Transverse colon (tissue), 4 donors: ENCODE data around the gene KASH5.

Experiments
- CTCF ChIP-seq, 5 experiments: fragments of 200-600 bp in 3 of 5; fragments of 450-650 bp in 2 of 5; sonication (generic) in 3 of 5; IDR thresholded peaks; 1 replicate in 2 of 5; 2 replicates in 3 of 5; pipeline ENCODE4 v1.5.1; 2016 to 2017; ENCODE audit warnings: antibody characterized with exemption in 5 of 5, inconsistent platforms in 3 of 5, mild to moderate bottlenecking in 2 of 5, moderate library complexity in 1 of 5
- POLR2A ChIP-seq: fragments of 450-650 bp; IDR thresholded peaks from one replicate; pipeline ENCODE4 v1.6.1; 2016; ENCODE audit warnings: antibody characterized with exemption, mild to moderate bottlenecking, moderate library complexity
- POLR2AphosphoS5 ChIP-seq, 3 donors: sonication (generic); formaldehyde crosslinking; IDR thresholded peaks; one replicate each; pipeline ENCODE4 v1.6.1; 2016; ENCODE audit warnings: antibody characterized with exemption in 3 of 3

GRCh38 chr19:49409441-49410029, 21.5 kb downstream of the KASH5 start:
- TF ChIP-seq POLR2A (no peak), CTCF (IDR thresholded peaks at IDR 0.05) (no peak), POLR2AphosphoS5 (IDR thresholded peaks at IDR 0.05) (no peak)
